PC-3 (cell line): ENCODE results near the gene RNF166. TPM values are rescaled to one million over a fixed set of nuclear protein-coding genes. Genes with fewer than 3 reads are reported as not detected.

Experiments
- ATAC-seq: fragments of 200-7000 bp; cut with Tn5 transposase; 2 replicates; pipeline ENCODE4 v1.9.1; 2020; ENCODE audit warnings: mild to moderate bottlenecking, moderate library complexity
- BruUV-seq: library from RNA; stranded (reverse); fragments of 400-500 nt; replicated peaks from 2 replicates; lab custom pipeline; 2021; lab: Mats Ljungman, UMichigan
- CTCF ChIA-PET: fragments of 300-600 bp; sonication (Branson Sonifier 250); formaldehyde crosslinking; loops from one replicate; lab custom pipeline; 2022; ENCODE audit warnings: antibody characterized with exemption; lab: Charles Lee
- POLR2A ChIA-PET: fragments of 300-600 bp; sonication (Branson Sonifier 250); formaldehyde crosslinking; loops from one replicate; lab custom pipeline; 2022; ENCODE audit warnings: antibody characterized with exemption; ENCODE audit not compliant: unreplicated experiment; lab: Charles Lee
- DNase-seq: peaks from one replicate; pipeline ENCODE4 v3.0.0-alpha.2; 2015
- H2AFZ ChIP-seq: fragments of 300-600 bp; sonication (generic); 2 replicates; pipeline ENCODE4 v1.6.0; 2016; ENCODE audit warnings: antibody characterized with exemption, low read length
- H3F3A ChIP-seq: fragments of 300-600 bp; sonication (generic); one replicate; pipeline ENCODE4 v1.6.0; 2017; ENCODE audit warnings: antibody characterized with exemption, low read length, control low read depth, mild to moderate bottlenecking; ENCODE audit not compliant: unreplicated experiment
- H3K27ac ChIP-seq: fragments of 300-600 bp; sonication (generic); 2 replicates; pipeline ENCODE4 v1.5.1; 2016; ENCODE audit warnings: mild to moderate bottlenecking, low read length
- H3K27me3 ChIP-seq: fragments of 300-600 bp; sonication (generic); 2 replicates; pipeline ENCODE4 v1.6.1; 2016; ENCODE audit warnings: low read length, mixed read lengths
- H3K36me3 ChIP-seq: fragments of 300-600 bp; sonication (generic); 2 replicates; pipeline ENCODE4 v1.6.1; 2016; ENCODE audit warnings: low read depth, mixed run types, low read length, mixed read lengths
- H3K4me1 ChIP-seq: fragments of 300-600 bp; sonication (generic); 2 replicates; pipeline ENCODE4 v1.5.1; 2016; ENCODE audit warnings: low read length; ENCODE audit not compliant: insufficient read depth
- H3K4me2 ChIP-seq: fragments of 300-600 bp; sonication (generic); 2 replicates; pipeline ENCODE4 v1.6.0; 2016; ENCODE audit warnings: low read length
- H3K4me3 ChIP-seq: fragments of 300-600 bp; sonication (generic); 2 replicates; pipeline ENCODE4 v1.5.1; 2016; ENCODE audit warnings: mild to moderate bottlenecking, low read length, mixed read lengths
- H3K79me2 ChIP-seq: fragments of 300-600 bp; sonication (generic); 2 replicates; pipeline ENCODE4 v1.6.1; 2017; ENCODE audit warnings: low read length, mixed read lengths
- H3K9ac ChIP-seq: fragments of 300-600 bp; sonication (generic); 2 replicates; pipeline ENCODE4 v1.6.0; 2016; ENCODE audit warnings: mild to moderate bottlenecking, low read length
- H3K9me2 ChIP-seq: fragments of 300-600 bp; sonication (generic); replicated peaks from 2 replicates; pipeline ENCODE4 v1.6.1; 2016; ENCODE audit warnings: mixed run types, low read length, mixed read lengths
- H3K9me3 ChIP-seq: fragments of 300-600 bp; sonication (generic); 2 replicates; pipeline ENCODE4 v1.6.1; 2016; ENCODE audit warnings: low read length, mixed read lengths
- H4K20me1 ChIP-seq: fragments of 300-600 bp; sonication (generic); 2 replicates; pipeline ENCODE4 v1.6.1; 2016; ENCODE audit warnings: low read length, mixed read lengths
- CTCF ChIP-seq: fragments of 300-600 bp; sonication (generic); conservative IDR thresholded peaks from 2 replicates; pipeline ENCODE4 v1.5.1; 2017; ENCODE audit warnings: antibody characterized with exemption, low read depth, mild to moderate bottlenecking, low read length
- EZH2 ChIP-seq: fragments of 300-600 bp; sonication (generic); IDR thresholded peaks from one replicate; pipeline ENCODE4 v1.6.1; 2017; ENCODE audit warnings: antibody characterized with exemption, mild to moderate bottlenecking, low read length; ENCODE audit not compliant: unreplicated experiment
- EZH2phosphoT487 ChIP-seq: fragments of 300-600 bp; sonication (generic); IDR thresholded peaks from 2 replicates; pipeline ENCODE4 v1.6.1; 2018; ENCODE audit warnings: mild to moderate bottlenecking, antibody characterized with exemption, low read length, borderline replicate concordance
- intact Hi-C: fragments of 100-400 bp; cut with micrococcal nuclease; formaldehyde crosslinking; loops from 2 replicates; pipeline ENCODE4 v1.9.0; 2023
- total RNA-seq: library from RNA; depleted of rRNA; stranded (reverse); fragments of >200 nt; gene quantifications from 2 replicates; pipeline ENCODE4 v1.2.3, GENCODE V29; 2014

The RNF166 gene
- total RNA-seq, 1 experiment from 2014 or later, result 28.8 TPM

- Histone ChIP-seq H3K36me3 (peaks cover 4% of the 10 kb centered on the region), H3F3A (no peaks in the 10 kb centered on the region), H3K27ac (no peak overlapping the region), H4K20me1 (no peaks in the 10 kb centered on the region), H3K4me1 (no peaks in the 10 kb centered on the region), H3K9me3 (no peaks in the 10 kb centered on the region), H3K9ac (no peak overlapping the region), H3K27me3 (no peaks in the 10 kb centered on the region), H3K9me2 (no peaks in the 10 kb centered on the region), H3K4me2 (no peak overlapping the region), H2AFZ (no peak overlapping the region), H3K79me2 (no peaks in the 10 kb centered on the region), H3K4me3 (no peak overlapping the region)
- BruUV-seq, result no TSS peak
- intact Hi-C loops, result no loop called here
- DNase-seq (no peak), ATAC-seq (no peak)
- TF ChIP-seq EZH2phosphoT487 (no peak), CTCF (no peak), EZH2 (no peak)
- ChIA-PET CTCF (interaction anchor here (1.1 kb wide), 1 partner anchor 33 kb away, joined by 9 read pairs; no protein-coding TSS in a partner anchor), POLR2A (no interaction called here)
Observed at GRCh38 chr16:88738151-88739084, 32.2 kb upstream of the RNF166 start.

- Histone ChIP-seq H3K79me2 (no peaks in the 10 kb centered on the region), H3K4me3 (no peak overlapping the region), H4K20me1 (no peaks in the 10 kb centered on the region), H3K27ac (no peak overlapping the region), H3K36me3 (peaks cover 4% of the 10 kb centered on the region), H3K4me2 (no peak overlapping the region), H3K4me1 (no peaks in the 10 kb centered on the region), H3K9me2 (no peaks in the 10 kb centered on the region), H3K9ac (no peak overlapping the region), H2AFZ (no peak overlapping the region), H3F3A (no peaks in the 10 kb centered on the region), H3K9me3 (no peaks in the 10 kb centered on the region), H3K27me3 (no peaks in the 10 kb centered on the region)
- ATAC-seq (peak; percentile 86), DNase-seq (peak; percentile 68)
- BruUV-seq, result no TSS peak
- ChIA-PET CTCF (interaction anchor here (0.5 to 1.1 kb wide), 16 partner anchors 18 to 434 kb away, joined by 3 to 21 read pairs (median 4); partner anchors contain the start of genes CDH15, GALNS, PIEZO1 and TRAPPC2L), POLR2A (interaction anchor here (0.6 to 1.0 kb wide), 2 partner anchors 47 to 294 kb away, joined by 4 read pairs; partner anchors contain the start of gene PIEZO1)
- TF ChIP-seq EZH2 (no peak), CTCF (peak; percentile 88)
- intact Hi-C loops, result loop anchor here (2.0 kb wide), 1 partner anchor 47 kb away; the partner anchor contains the start of gene PIEZO1
Observed at GRCh38 chr16:88737298-88738150, 31.3 kb upstream of the RNF166 start.
